Mammary epithelial cell (primary cell): ENCODE data around the gene ST6GALNAC4.

ENCODE experiments used
- EZH2 ChIP-seq: IDR thresholded peaks from 2 replicates; pipeline ENCODE4 v1.6.1; 2012; ENCODE audit warnings: low read length, inconsistent platforms, borderline replicate concordance
- TF ChIP-seq, protein P1 (sequence below), 2 donors: IDR thresholded peaks in 1 of 2; conservative IDR thresholded peaks in 1 of 2; 2 replicates each; pipeline ENCODE4 v1.5.1; 2011 to 2012; ENCODE audit warnings: inconsistent platforms in 2 of 2, low read length in 2 of 2, mild to moderate bottlenecking in 2 of 2, control low read depth in 1 of 2, low read depth in 1 of 2; ENCODE audit not compliant: insufficient read depth in 1 of 2; ENCODE audit errors: extremely low read depth in 1 of 2

DNA sequence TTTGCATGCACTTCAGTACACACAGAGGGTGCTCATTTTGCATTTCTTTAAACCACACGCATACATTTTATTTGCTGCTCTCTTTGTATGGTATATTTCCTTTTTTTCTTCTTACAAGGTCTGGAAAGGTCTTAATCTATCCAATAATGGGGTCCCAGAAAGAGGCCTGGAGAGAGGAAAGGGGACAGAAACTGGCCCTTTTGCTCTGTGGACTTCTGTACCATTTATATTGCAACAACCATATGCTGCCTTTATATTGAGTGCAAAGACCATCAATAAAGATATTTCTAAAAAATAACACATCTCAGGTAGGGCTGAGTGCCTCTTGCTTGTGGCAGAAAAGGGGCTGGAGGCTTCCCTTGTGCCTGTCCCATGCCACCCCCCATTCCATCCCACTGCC, 36.3 kb upstream of the ST6GALNAC4 start:
- TF ChIP-seq, protein P1, sequence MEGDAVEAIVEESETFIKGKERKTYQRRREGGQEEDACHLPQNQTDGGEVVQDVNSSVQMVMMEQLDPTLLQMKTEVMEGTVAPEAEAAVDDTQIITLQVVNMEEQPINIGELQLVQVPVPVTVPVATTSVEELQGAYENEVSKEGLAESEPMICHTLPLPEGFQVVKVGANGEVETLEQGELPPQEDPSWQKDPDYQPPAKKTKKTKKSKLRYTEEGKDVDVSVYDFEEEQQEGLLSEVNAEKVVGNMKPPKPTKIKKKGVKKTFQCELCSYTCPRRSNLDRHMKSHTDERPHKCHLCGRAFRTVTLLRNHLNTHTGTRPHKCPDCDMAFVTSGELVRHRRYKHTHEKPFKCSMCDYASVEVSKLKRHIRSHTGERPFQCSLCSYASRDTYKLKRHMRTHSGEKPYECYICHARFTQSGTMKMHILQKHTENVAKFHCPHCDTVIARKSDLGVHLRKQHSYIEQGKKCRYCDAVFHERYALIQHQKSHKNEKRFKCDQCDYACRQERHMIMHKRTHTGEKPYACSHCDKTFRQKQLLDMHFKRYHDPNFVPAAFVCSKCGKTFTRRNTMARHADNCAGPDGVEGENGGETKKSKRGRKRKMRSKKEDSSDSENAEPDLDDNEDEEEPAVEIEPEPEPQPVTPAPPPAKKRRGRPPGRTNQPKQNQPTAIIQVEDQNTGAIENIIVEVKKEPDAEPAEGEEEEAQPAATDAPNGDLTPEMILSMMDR (conservative IDR thresholded peaks at IDR 0.05 in 1 of 2, IDR thresholded peaks at IDR 0.05 in 1 of 2; ENCODE audit: extremely low read depth in 1 of 2, insufficient read depth in 1 of 2, low read depth in 1 of 2, low read length in 2 of 2) = no peak
- no peak for TF ChIP-seq EZH2
